Upper lobe of left lung (tissue), 6 donors: ENCODE results near the gene SERPINB12. TPM values are rescaled to one million over a fixed set of nuclear protein-coding genes. Genes with fewer than 3 reads are reported as not detected.

Experiments
- ATAC-seq, 2 donors: fragments of 200-7000 bp; cut with Tn5 transposase; one replicate each; pipeline ENCODE4 v1.9.1; 2022; ENCODE audit warnings: mild to moderate bottlenecking in 2 of 2, moderate library complexity in 2 of 2; ENCODE audit not compliant: low FRiP score in 2 of 2
- DNase-seq, 2 donors: peaks; one replicate each; pipeline ENCODE4 v3.0.0-alpha.2; 2019 to 2020
- H3K27ac ChIP-seq, 4 donors: fragments of 200-600 bp; sonication (generic); one replicate each; pipeline ENCODE4 v1.5.1; 2016 to 2019
- H3K27me3 ChIP-seq, 4 donors: fragments of 200-600 bp; sonication (generic); one replicate each; pipeline ENCODE4 v1.5.1; 2017 to 2019
- H3K36me3 ChIP-seq, 4 donors: fragments of 200-600 bp; sonication (generic); one replicate each; pipeline ENCODE4 v1.5.1; 2016 to 2019
- H3K4me1 ChIP-seq, 4 donors: fragments of 200-600 bp; sonication (generic); one replicate each; pipeline ENCODE4 v1.5.1; 2018 to 2019
- H3K4me3 ChIP-seq, 4 donors: fragments of 200-600 bp; sonication (generic); one replicate each; pipeline ENCODE4 v1.5.1; 2017 to 2019; ENCODE audit warnings: mild to moderate bottlenecking in 2 of 4, moderate library complexity in 1 of 4
- H3K9me3 ChIP-seq, 4 donors: fragments of 200-600 bp; sonication (generic); one replicate each; pipeline ENCODE4 v1.5.1; 2018 to 2019
- EP300 ChIP-seq, 4 donors: sonication (generic); formaldehyde crosslinking; IDR thresholded peaks; one replicate each; pipeline ENCODE4 v1.5.1; 2017; ENCODE audit warnings: antibody characterized with exemption in 4 of 4, control low read depth in 2 of 4
- POLR2A ChIP-seq, 4 donors: fragments of 450-650 bp; IDR thresholded peaks; one replicate each; pipeline ENCODE4 v1.5.1; 2016 to 2017; ENCODE audit warnings: antibody characterized with exemption in 4 of 4, mild to moderate bottlenecking in 2 of 4
- POLR2AphosphoS5 ChIP-seq, 2 donors: sonication (generic); formaldehyde crosslinking; IDR thresholded peaks; one replicate each; pipeline ENCODE4 v1.5.1; 2017; ENCODE audit warnings: antibody characterized with exemption in 2 of 2
- WGBS, 2 donors: methylation state at CpG; one replicate each; pipeline ENCODE4 v1.1.5; 2017 to 2018; 5-methylcytosine and 5-hydroxymethylcytosine counted together
- total RNA-seq, 6 donors: library from RNA; depleted of rRNA in 4 of 6; stranded (reverse); fragments of >200 nt in 4 of 6; gene quantifications; one replicate each; pipeline versions ENCODE4 v1.1.0 to v1.2.1, GENCODE V29; 2016 to 2021
- TF ChIP-seq, protein P1 (sequence below), 6 experiments: fragments of 450-650 bp in 4 of 6; fragments of 200-600 bp in 2 of 6; sonication (generic) in 2 of 6; IDR thresholded peaks; one replicate each; pipeline ENCODE4 v1.5.1; 2016 to 2019; ENCODE audit warnings: antibody characterized with exemption in 6 of 6
- donor health status: DM: no; HTN: no; CAD: no; lungs with moderate emphysema.
- donor health status: DM: no; HTN: yes; CAD: no; lungs with severe emphysema.

The SERPINB12 gene
- total RNA-seq, 6 donors from 2014 or later = not detected

GRCh38 chr18:63590966-63591695, 49.0 kb downstream of the SERPINB12 start:
- no peak for DNase-seq
- Histone ChIP-seq H3K27me3 (no peaks in the 10 kb centered on the region), H3K4me1 (peaks cover 0 to 4% (median 0%) of the 10 kb centered on the region in 4 donors), H3K4me3 (no peak overlapping the region), H3K36me3 (no peaks in the 10 kb centered on the region), H3K27ac (no peak overlapping the region), H3K9me3 (no peaks in the 10 kb centered on the region)
- ATAC-seq = no peak
- TF ChIP-seq, protein P1, sequence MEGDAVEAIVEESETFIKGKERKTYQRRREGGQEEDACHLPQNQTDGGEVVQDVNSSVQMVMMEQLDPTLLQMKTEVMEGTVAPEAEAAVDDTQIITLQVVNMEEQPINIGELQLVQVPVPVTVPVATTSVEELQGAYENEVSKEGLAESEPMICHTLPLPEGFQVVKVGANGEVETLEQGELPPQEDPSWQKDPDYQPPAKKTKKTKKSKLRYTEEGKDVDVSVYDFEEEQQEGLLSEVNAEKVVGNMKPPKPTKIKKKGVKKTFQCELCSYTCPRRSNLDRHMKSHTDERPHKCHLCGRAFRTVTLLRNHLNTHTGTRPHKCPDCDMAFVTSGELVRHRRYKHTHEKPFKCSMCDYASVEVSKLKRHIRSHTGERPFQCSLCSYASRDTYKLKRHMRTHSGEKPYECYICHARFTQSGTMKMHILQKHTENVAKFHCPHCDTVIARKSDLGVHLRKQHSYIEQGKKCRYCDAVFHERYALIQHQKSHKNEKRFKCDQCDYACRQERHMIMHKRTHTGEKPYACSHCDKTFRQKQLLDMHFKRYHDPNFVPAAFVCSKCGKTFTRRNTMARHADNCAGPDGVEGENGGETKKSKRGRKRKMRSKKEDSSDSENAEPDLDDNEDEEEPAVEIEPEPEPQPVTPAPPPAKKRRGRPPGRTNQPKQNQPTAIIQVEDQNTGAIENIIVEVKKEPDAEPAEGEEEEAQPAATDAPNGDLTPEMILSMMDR (IDR thresholded peaks at IDR 0.05) = no peak
- TF ChIP-seq POLR2AphosphoS5 (IDR thresholded peaks at IDR 0.05) = no peak
- TF ChIP-seq EP300 (IDR thresholded peaks at IDR 0.05) = no peak
- no peak for TF ChIP-seq POLR2A (IDR thresholded peaks at IDR 0.05)
- WGBS, 2 donors = 72 to 73% methylated on average over 3 of the region's 3 CpGs

- no peak for ATAC-seq
- TF ChIP-seq, protein P1 (IDR thresholded peaks at IDR 0.05) = no peak
- no peak for TF ChIP-seq EP300 (IDR thresholded peaks at IDR 0.05)
- no peak for TF ChIP-seq POLR2AphosphoS5 (IDR thresholded peaks at IDR 0.05)
- no peak for TF ChIP-seq POLR2A (IDR thresholded peaks at IDR 0.05)
- no peaks in the 10 kb centered on the region for H3K27me3 ChIP-seq
- H3K36me3 ChIP-seq = no peaks in the 10 kb centered on the region
- DNase-seq = no peak
- no peak overlapping the region for H3K4me3 ChIP-seq
- no peaks in the 10 kb centered on the region for H3K9me3 ChIP-seq
- WGBS, 2 donors = 87 to 91% methylated on average over 3 of the region's 3 CpGs
- H3K27ac ChIP-seq = no peak overlapping the region
- H3K4me1 ChIP-seq = peaks cover 0 to 4% (median 0%) of the 10 kb centered on the region in 4 donors
These were observed 49.6 kb downstream of the SERPINB12 start for GRCh38 chr18:63591725-63592124.

GRCh38 chr18:63592471-63592870, 50.3 kb downstream of the SERPINB12 start:
- no peak for ATAC-seq
- Histone ChIP-seq H3K36me3 (no peaks in the 10 kb centered on the region), H3K9me3 (no peaks in the 10 kb centered on the region), H3K4me1 (peaks cover 0 to 4% (median 0%) of the 10 kb centered on the region in 4 donors), H3K27me3 (no peaks in the 10 kb centered on the region), H3K4me3 (no peak overlapping the region), H3K27ac (no peak overlapping the region)
- TF ChIP-seq, protein P1 (IDR thresholded peaks at IDR 0.05) = no peak
- no peak for TF ChIP-seq EP300 (IDR thresholded peaks at IDR 0.05)
- TF ChIP-seq POLR2AphosphoS5 (IDR thresholded peaks at IDR 0.05) = no peak
- TF ChIP-seq POLR2A (IDR thresholded peaks at IDR 0.05) = no peak
- 32 to 38% methylated on average over 1 of the region's 1 CpG for WGBS, 2 donors
- no peak for DNase-seq

DNA sequence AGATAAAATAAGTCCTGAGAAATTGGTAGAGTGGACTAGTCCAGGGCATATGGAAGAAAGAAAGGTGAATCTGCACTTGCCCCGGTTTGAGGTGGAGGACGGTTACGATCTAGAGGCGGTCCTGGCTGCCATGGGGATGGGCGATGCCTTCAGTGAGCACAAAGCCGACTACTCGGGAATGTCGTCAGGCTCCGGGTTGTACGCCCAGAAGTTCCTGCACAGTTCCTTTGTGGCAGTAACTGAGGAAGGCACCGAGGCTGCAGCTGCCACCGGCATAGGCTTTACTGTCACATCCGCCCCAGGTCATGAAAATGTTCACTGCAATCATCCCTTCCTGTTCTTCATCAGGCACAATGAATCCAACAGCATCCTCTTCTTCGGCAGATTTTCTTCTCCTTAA, 54.8 kb downstream of the SERPINB12 start:
- Histone ChIP-seq H3K9me3 (no peaks in the 10 kb centered on the region), H3K4me3 (no peak overlapping the region)
- WGBS, 2 donors = 82 to 85% methylated on average over 14 of the region's 14 CpGs

More for the DNA sequence above, 54.8 kb downstream of the SERPINB12 start:
- no peak for TF ChIP-seq POLR2A (IDR thresholded peaks at IDR 0.05)
- TF ChIP-seq EP300 (IDR thresholded peaks at IDR 0.05) = no peak
- TF ChIP-seq POLR2AphosphoS5 (IDR thresholded peaks at IDR 0.05) = no peak
- TF ChIP-seq, protein P1 (IDR thresholded peaks at IDR 0.05) = no peak
- ATAC-seq (no peak), DNase-seq (no peak)
- Histone ChIP-seq H3K4me1 (no peaks in the 10 kb centered on the region), H3K27me3 (no peaks in the 10 kb centered on the region), H3K27ac (no peak overlapping the region), H3K36me3 (no peaks in the 10 kb centered on the region)
